HUES64 (cell line): ENCODE data around the gene SLC1A5.
"Not testable (repeated sequence)": the region's sequence is repeated elsewhere in the genome, so short reads cannot be mapped to it uniquely, and the experiment has no call there.

Experiments
- H3K27ac ChIP-seq: 2 replicates; pipeline ENCODE4 v1.7.0; 2013; ENCODE audit warnings: low read depth, low read length, inconsistent platforms
- H3K27me3 ChIP-seq: 2 replicates; pipeline ENCODE4 v1.6.1; 2013; ENCODE audit warnings: mild to moderate bottlenecking, low read length; ENCODE audit not compliant: insufficient read depth
- H3K36me3 ChIP-seq: 2 replicates; pipeline ENCODE4 v1.6.1; 2013; ENCODE audit warnings: mild to moderate bottlenecking, low read length; ENCODE audit not compliant: insufficient read depth
- H3K4me1 ChIP-seq: 2 replicates; pipeline ENCODE4 v1.6.1; 2013; ENCODE audit warnings: mild to moderate bottlenecking, low read length, moderate library complexity; ENCODE audit not compliant: insufficient read depth
- H3K4me3 ChIP-seq: 2 replicates; pipeline ENCODE4 v1.5.1; 2013; ENCODE audit warnings: mild to moderate bottlenecking, low read length, moderate library complexity
- H3K9ac ChIP-seq: 2 replicates; pipeline ENCODE4 v1.6.1; 2013; ENCODE audit warnings: mild to moderate bottlenecking, low read depth, low read length
- H3K9me3 ChIP-seq: 2 replicates; pipeline ENCODE4 v1.6.1; 2013; ENCODE audit warnings: low read depth, low read length; ENCODE audit not compliant: insufficient read depth
- WGBS: fragments of 150-250, 120-280 bp; methylation state at CpG from one replicate; pipeline ENCODE4 v1.1.7; 2013; ENCODE audit warnings: missing lambda C conversion rate; 5-methylcytosine and 5-hydroxymethylcytosine counted together

The SLC1A5 gene

GRCh38 chr19:46821512-46822409 is 33.4 kb upstream of the SLC1A5 start:
- WGBS, result 87% methylated on average over 18 of the region's 18 CpGs
- H3K27me3 ChIP-seq, result no peaks in the 10 kb centered on the region
- no peak overlapping the region; the same call in 1 of the 2 replicates for H3K9ac ChIP-seq
- no peak overlapping the region for H3K4me3 ChIP-seq
- no peaks in the 10 kb centered on the region for H3K4me1 ChIP-seq
- no peaks in the 10 kb centered on the region for H3K9me3 ChIP-seq
- H3K27ac ChIP-seq, result no peak overlapping the region
- H3K36me3 ChIP-seq, result no peaks in the 10 kb centered on the region

DNA sequence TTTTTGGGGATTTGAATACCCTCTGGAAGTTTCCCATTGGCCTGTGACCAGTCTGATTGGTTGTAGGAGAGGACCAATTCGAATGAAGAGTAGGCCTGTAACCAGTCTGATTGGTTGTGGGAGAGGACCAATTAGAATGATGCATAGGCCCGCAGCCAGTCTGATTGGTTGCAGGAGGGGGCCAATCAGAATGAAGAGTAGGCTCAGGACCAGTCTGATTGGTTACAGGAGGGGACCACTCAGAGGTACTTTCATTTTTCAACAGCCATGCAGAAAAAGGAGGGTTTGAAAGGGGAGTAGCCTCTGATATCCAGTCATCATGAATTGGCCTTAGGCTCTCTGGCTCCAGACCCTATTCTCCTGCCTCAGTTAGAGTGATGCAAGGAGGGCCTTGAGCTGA is 30.4 kb upstream of the SLC1A5 start:
- Histone ChIP-seq H3K27ac (no peak overlapping the region), H3K9me3 (no peaks in the 10 kb centered on the region), H3K4me1 (no peaks in the 10 kb centered on the region), H3K9ac (no peak overlapping the region), H3K36me3 (no peaks in the 10 kb centered on the region), H3K4me3 (no peak overlapping the region), H3K27me3 (no peaks in the 10 kb centered on the region)
- WGBS, result 89% methylated on average over 2 of the region's 2 CpGs

DNA sequence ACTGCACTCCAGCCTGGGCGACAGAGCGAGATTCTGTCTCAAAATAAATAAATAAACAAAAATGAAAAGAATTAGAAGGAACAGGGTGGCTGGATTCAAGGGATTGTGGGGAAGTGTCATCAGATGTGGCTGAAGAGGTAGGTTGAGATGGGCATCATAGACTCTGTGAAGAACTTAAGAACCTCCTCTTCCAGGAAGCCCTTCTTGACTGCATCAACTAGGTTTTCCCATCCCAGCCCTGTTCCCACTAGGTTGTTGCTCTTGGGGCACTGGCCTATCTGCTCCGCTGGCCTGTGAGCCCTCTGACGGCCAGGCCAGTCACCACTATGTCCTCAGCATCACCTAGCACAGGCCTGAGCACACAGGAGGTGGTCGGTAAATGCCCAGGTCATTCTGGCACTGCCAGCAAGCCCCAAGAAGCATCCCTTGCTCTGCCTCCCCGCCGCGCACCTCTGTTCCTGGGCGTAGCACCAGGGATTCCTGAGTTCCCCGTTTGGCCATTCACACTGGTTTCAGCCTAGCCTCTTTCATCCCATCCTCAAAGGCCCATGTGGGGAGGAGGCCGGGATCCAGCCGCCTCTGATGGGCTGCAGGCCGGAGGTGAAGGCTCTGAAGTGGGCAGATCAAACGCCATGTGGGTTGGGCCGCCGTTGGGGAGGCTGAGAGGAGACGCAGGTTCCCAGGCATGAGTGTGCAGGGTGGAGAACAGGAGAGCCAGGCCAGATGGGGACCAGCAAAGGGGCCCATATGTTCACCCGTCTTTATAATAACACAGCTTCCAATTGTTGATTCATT is 27.6 kb upstream of the SLC1A5 start:
- Histone ChIP-seq H3K36me3 (no peaks in the 10 kb centered on the region), H3K9me3 (no peaks in the 10 kb centered on the region), H3K9ac (no peak overlapping the region), H3K4me1 (no peaks in the 10 kb centered on the region; the same call in 1 of the 2 replicates), H3K27ac (no peak overlapping the region), H3K27me3 (no peaks in the 10 kb centered on the region), H3K4me3 (no peak overlapping the region)
- 87% methylated on average over 15 of the region's 18 CpGs for WGBS

GRCh38 chr19:46813839-46814358 is 25.5 kb upstream of the SLC1A5 start:
- Histone ChIP-seq H3K4me3 (no peak overlapping the region), H3K36me3 (no peaks in the 10 kb centered on the region), H3K27me3 (no peaks in the 10 kb centered on the region), H3K4me1 (no peaks in the 10 kb centered on the region; the same call in 1 of the 2 replicates), H3K27ac (no peak overlapping the region), H3K9me3 (no peaks in the 10 kb centered on the region), H3K9ac (no peak overlapping the region)
- 81% methylated on average over 7 of the region's 7 CpGs for WGBS

DNA sequence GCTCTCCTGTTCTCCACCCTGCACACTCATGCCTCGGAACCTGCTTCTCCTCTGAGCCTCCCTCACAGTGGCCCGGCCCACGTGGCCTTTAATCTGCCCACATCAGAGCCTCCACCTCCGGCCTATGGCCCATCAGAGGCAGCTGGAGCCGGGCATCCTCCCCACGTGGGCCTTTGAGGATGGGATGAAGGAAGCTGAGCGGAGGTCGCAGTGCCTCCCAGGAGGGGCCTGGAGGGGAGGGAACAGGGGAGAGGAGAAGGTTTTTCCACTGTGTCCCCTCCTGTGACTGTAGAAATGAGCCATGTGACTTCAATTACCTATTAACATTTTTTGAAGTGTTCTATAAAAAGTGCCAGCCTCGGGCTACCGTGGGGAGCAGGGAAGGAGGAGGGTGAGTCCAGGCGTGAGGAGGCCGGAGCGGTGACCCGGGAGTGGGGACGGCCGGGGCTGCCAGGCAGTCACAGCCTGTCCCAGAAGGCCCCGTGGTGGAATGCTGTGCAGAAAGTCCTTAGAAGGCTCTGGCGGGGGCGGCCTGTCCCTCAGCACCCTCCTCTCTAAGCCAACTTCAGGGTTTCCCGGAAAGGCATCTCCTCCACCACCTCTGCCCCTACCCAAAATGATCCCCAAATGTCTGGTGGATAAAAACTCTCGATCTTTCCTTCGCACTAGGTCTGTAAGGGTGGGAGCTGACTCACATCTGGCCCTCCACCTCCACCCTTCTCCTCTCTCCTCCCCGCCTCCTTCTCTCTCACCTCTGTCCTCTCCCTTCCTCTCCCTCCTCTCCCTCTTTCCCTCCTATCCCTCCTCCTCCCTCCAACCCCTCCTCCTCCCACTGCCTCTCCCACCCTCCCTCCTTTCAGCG is 24.8 kb upstream of the SLC1A5 start:
- Histone ChIP-seq H3K4me3 (no peak overlapping the region), H3K27me3 (no peaks in the 10 kb centered on the region), H3K36me3 (no peaks in the 10 kb centered on the region), H3K27ac (no peak overlapping the region), H3K4me1 (no peaks in the 10 kb centered on the region; the same call in 1 of the 2 replicates), H3K9ac (no peak overlapping the region), H3K9me3 (no peaks in the 10 kb centered on the region)
- WGBS, result 59% methylated on average over 24 of the region's 24 CpGs

DNA sequence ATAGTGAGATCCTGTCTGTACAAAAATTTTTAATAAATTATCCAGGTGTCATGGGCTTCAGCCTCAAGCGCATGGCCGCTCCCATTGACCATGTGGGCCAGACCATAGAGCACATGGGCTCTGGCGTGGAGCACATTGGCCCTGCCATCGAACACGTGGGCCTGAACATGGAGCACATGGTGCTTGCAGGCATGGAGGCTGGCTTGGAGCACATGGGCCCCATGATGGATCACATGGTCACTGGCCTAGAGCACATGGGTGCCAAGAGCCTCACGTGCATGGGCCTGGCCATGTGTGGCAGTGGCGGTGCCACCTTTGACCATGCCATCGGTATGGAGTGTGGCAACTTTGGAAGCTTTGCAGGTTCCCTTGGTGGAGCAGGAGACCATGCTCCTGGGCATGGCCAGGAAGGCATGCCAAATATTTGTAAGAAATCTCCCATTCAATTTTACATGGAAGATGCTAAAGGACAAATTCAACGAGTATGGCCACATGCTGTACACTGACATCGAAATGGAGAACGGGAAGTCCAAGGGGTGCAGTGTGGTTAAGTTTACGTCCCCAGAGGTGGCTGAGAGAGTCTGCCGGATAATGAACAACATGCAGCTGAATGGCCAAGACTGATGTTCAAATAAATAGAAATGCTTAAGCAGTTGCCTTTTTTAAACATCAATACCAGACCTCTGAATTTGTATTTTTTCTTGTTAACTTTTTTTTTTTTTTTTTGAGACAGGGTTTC is 21.3 kb upstream of the SLC1A5 start:
- Histone ChIP-seq H3K4me1 (no peaks in the 10 kb centered on the region; the same call in 1 of the 2 replicates), H3K27ac (no peak overlapping the region), H3K36me3 (no peaks in the 10 kb centered on the region), H3K4me3 (no peak overlapping the region), H3K9ac (no peak overlapping the region), H3K27me3 (no peaks in the 10 kb centered on the region), H3K9me3 (no peaks in the 10 kb centered on the region)
- 93% methylated on average over 13 of the region's 13 CpGs for WGBS

DNA sequence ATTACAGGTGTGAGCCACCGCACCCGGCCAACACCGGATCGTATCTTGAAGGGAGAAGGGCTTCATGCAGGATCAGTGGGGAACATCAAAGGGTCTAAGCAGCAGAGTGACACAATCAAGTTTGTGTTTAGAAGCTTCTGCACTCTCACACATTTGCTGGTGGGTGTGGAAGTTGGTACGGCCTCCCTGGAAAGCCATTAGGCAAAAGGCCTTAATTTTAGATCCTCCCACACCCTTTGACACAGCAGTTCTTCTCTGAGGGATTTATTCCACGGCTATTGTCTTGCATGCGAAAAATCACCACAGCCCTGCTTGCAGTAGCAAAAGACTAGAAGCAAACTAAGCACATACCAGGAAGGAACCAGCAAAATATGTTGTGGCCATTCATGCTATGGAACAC is 18.3 kb upstream of the SLC1A5 start:
- Histone ChIP-seq H3K27ac (no peak overlapping the region), H3K4me1 (no peaks in the 10 kb centered on the region), H3K36me3 (no peaks in the 10 kb centered on the region), H3K9me3 (no peaks in the 10 kb centered on the region), H3K4me3 (no peak overlapping the region), H3K27me3 (no peaks in the 10 kb centered on the region), H3K9ac (no peak overlapping the region)
- 94% methylated on average over 7 of the region's 7 CpGs for WGBS

- WGBS, result 98% methylated on average over 3 of the region's 4 CpGs
- not testable (repeated sequence) for H3K27me3 ChIP-seq, H3K27ac ChIP-seq, H3K9ac ChIP-seq, H3K4me3 ChIP-seq, H3K9me3 ChIP-seq, H3K36me3 ChIP-seq, H3K4me1 ChIP-seq
Measured at GRCh38 chr19:46804432-46804831, 16.0 kb upstream of the SLC1A5 start.

DNA sequence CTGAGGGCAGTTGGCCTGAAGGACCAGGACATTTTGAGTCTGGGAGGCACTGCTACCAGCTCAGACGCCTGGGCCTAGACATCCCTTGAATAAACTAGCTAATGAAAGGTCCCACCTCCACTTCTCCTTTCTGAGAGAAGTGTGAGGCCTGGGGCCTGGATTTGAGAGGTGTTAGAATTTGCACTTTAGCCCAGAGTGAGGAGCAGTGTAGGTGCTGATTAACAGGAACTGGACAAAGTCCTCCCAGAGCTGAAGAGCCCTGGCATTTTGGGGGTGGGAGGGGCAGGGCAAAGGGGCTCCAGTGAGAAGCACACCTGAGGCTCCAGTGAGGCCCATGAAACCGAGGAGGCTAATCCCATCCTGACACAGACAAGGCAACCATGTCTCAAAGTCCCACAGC is 15.2 kb upstream of the SLC1A5 start:
- no peaks in the 10 kb centered on the region for H3K27me3 ChIP-seq
- no peak overlapping the region for H3K4me3 ChIP-seq
- no peaks in the 10 kb centered on the region for H3K4me1 ChIP-seq
- H3K9ac ChIP-seq, result no peak overlapping the region
- WGBS, result 81% methylated on average over 2 of the region's 2 CpGs
- no peaks in the 10 kb centered on the region for H3K36me3 ChIP-seq
- no peak overlapping the region for H3K27ac ChIP-seq
- no peaks in the 10 kb centered on the region for H3K9me3 ChIP-seq

- Histone ChIP-seq H3K27ac (no peak overlapping the region), H3K36me3 (no peaks in the 10 kb centered on the region), H3K27me3 (no peaks in the 10 kb centered on the region), H3K9ac (no peak overlapping the region), H3K4me3 (no peak overlapping the region), H3K9me3 (no peaks in the 10 kb centered on the region), H3K4me1 (no peaks in the 10 kb centered on the region)
- 89% methylated on average over 5 of the region's 5 CpGs for WGBS
Measured at GRCh38 chr19:46802152-46802551, 13.8 kb upstream of the SLC1A5 start.
